ENCODE data around the gene C9orf50.

C9orf50 gene

GRCh38 chr9:129570450-129571297 is 50.2 kb downstream of the C9orf50 start:
- no peak for DNase-seq (ENCODE audit: low read depth in 2 of 2)

DNA sequence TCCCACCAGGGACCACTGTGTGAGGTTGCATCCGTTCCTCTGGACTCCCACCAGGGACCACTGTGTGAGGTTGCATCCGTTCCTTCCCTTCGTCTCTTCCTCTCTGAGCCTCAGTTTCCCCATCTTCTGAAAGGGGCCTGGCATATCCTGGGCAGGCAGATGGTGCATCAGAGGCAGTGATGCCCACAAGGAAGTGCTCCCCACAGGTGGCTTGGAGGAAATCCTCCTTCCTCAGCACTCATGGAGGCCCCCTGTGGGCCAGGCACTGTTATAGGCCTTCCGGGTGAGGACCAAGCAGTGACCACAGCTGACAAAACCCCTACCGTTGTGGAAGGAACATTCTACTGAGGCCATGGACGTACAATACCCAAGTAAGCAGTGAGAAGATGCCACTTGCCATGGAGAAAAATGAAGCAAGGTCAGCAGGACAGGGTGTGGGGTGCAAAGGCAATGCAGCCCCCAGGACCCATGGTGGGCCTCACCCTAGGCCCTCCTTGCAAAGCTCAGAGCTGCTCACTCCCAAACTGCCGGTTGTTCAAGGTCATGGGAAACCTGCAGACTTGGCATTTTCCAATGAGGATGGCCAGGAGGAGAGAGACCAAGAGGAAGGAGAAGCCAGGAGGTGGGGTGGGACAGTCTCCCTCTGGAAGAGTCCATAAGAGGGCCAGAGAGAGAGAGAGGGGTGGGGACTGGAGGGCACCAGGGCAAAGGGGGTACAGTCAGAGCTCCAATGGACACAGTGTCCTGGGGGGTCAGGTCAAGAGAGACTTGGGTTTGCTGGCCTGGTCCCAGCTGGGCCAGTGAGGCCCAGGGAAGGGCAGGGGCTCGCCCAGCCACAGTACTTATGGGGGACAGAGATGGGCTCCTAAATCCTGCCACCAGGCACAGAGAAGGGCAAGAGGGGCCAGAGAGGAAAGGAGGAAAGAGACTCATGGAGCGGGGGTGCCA is 51.1 kb downstream of the C9orf50 start:
- no peak for DNase-seq (ENCODE audit: low read depth in 2 of 2)

DNA sequence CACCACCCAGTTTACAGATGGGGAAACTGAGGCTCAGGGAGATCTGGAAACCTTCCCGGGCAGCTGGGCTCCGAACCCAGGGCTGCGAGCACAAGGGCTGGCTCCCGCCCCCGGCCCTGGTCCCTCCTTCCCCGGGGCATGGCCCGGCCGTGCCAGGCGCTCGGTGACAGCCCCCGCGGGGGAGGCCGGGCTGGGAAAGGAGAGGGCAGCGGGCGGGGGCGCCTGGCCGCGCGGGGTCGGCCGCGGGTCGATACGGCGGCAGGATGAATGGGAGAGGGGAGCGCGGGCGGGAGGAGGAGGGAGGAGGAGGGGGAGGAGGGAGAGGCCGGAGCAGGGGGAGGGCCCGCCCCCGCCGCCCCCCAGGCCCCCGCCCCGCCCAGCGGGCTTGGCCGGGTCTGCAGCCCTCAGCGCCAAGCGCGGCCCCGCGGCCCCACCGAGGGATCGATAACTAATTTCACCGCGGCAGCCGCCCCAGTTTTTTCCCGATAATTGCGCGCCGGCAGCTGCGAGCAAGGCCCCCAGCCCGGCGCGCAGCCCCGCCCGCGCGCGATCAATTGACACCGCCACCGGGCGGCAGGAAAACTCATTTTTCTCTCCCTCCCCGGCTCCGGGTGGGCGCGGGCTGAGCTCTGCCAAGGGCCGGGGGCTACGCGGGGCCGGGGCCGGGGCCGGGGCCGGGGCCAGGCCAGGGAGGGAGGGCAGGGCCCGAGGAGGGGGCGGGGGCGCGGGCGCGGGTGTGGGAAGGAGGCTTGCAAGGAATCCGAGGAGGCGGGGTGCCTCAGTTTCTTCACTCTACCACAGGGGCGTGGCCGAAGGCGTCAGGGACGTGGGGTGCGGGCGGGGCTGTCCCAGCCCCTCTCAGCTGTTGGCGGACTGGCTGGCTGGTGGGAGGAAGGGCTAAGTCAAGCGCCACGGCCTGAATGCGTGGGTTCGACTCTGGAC is 52.1 kb downstream of the C9orf50 start:
- DNase-seq (ENCODE audit: low read depth in 2 of 2): no peak

DNA sequence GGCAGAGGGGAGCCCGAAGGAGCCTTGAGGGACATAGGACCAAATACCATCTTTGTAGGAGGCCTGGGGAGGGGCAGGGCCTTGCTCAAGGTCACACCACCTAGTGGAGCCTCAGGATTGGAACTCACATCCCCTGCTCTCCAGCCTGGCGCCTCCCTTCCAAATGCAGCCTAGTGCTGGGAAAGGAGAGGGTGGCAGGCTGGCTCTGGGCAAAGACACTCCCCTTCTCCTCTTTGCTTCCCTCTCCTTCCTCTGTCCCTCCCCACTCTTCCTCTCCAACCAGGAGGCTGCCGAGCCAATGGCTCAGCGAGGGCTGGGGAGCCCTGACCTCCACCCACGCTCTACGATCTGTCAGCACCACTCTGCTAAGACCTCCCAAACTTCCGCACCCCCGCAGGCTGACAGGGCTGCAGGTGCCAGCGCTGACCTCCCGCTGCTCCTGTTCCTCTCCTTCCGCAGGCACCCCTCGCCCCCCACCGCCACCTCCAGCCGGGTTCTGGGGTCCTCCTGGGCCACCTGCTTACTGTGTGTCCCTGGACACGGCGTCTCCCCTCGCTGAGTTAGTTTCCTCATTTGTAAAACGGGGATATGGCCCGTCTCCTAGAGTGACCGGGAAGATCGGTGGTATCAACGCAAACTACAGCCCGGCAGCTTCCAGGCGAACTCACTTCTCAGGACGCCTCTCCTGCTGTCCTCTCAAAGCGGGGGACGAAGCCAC is 52.9 kb downstream of the C9orf50 start:
- DNase-seq (ENCODE audit: low read depth in 2 of 2): no peak

GRCh38 chr9:129567329-129567728 is 53.6 kb downstream of the C9orf50 start:
- DNase-seq (ENCODE audit: low read depth in 2 of 2): no peak

- DNase-seq (ENCODE audit: low read depth in 2 of 2): no peak
Observed at GRCh38 chr9:129566563-129567266, 54.2 kb downstream of the C9orf50 start.

DNA sequence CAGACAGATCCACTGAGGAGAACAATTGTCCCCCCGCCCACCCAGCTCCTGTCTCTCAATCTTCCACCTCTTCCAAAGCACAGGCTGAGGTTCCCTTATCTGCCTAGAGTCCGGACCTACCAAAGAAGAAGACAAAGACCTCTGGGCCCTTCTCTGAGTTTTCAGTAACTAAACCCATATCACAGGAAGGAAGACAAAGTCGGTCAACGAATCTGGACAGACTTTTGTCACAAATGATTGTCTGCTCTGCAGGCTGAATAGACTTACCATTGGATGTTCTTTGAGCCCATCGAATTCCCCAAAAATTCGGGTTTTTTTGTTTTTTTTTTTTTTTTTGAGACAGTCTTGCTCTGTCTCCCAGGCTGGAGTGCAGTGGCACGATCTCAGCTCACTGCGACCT is 58.0 kb downstream of the C9orf50 start:
- DNase-seq (ENCODE audit: low read depth in 2 of 2): no peak

GRCh38 chr9:129562514-129562913 is 58.4 kb downstream of the C9orf50 start:
- no peak for DNase-seq (ENCODE audit: low read depth in 2 of 2)

All from activated CD8-positive, alpha-beta memory T cell treated with anti-CD3 and anti-CD28 coated beads for 4 hours (primary cell).